ENCODE data around the gene SPAST. TPM values are rescaled to one million over a fixed set of nuclear protein-coding genes. Genes with fewer than 3 reads are reported as not detected.

The SPAST gene
- total RNA-seq, 1 experiment from 2014 or later = 16.2 TPM

DNA sequence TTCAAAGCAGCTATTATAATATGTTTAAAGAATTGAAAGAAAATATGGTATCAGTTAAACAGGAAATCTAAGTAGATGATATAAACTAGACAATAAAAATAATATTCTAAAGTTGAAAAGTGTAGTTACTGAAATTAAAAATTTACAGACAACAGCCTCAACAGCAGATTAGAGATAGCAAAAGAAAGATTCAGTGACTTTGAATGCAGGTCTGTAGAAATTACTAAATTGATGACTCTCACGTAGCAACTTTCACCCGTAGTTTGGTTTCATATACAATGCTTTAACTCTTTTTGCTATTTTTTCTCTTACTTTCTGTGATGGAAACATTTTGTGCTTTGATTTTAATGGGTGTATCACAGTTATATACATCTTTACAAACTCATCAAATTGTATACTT is 44.8 kb downstream of the SPAST start:
- Histone ChIP-seq H3K27me3 (ENCODE audit: insufficient read depth, low read length) (no peaks in the 10 kb centered on the region), H3K9ac (ENCODE audit: low read length) (no peak overlapping the region), H3K4me2 (ENCODE audit: low read length) (no peak overlapping the region), H3K9me3 (ENCODE audit: control insufficient read depth in 1 of 2, insufficient read depth in 1 of 2, low read depth in 1 of 2, low read length in 2 of 2) (no peaks in the 10 kb centered on the region), H3K36me3 (ENCODE audit: control insufficient read depth in 1 of 2, insufficient read depth in 2 of 2, low read length in 2 of 2) (no peaks in the 10 kb centered on the region), H2AFZ (ENCODE audit: low read depth, low read length, poor library complexity, severe bottlenecking) (no peak overlapping the region), H3K4me1 (ENCODE audit: control insufficient read depth in 1 of 2, insufficient read depth in 2 of 2, low read length in 2 of 2) (no peaks in the 10 kb centered on the region), H3K79me2 (ENCODE audit: insufficient read depth, low read length) (no peaks in the 10 kb centered on the region), H3K4me3 (replicated peaks in 1 of 2; ENCODE audit: low read depth in 1 of 2, low read length in 2 of 2) (no peak overlapping the region), H3K9me2 (ENCODE audit: insufficient read depth) (no peaks in the 10 kb centered on the region), H4K20me1 (ENCODE audit: insufficient read depth) (no peaks in the 10 kb centered on the region), H3K27ac (ENCODE audit: low read depth, low read length) (no peak overlapping the region)
- ChIA-PET RAD21 (ENCODE audit: low non-redundant PET in 1 of 2, low total read pairs in 2 of 2, uncharacterized antibody in 2 of 2, unreplicated experiment in 2 of 2) (no interaction called here), POLR2A (no interaction called here), CTCF (no interaction called here)
- DNase-seq (ENCODE audit: low read depth, low spot score) = no peak
- ATAC-seq = no peak
- intact Hi-C loops (cut with micrococcal nuclease) = no loop called here
- TF ChIP-seq MAX (IDR thresholded peaks at IDR 0.05) = no peak
- no peak for TF ChIP-seq ZBTB33 (IDR thresholded peaks at IDR 0.05; ENCODE audit: extremely low read depth, insufficient replicate concordance, low read length)
- TF ChIP-seq EZH2 (IDR thresholded peaks at IDR 0.05) = no peak
- TF ChIP-seq CTCF (IDR thresholded peaks at IDR 0.05 in 2 of 3, conservative IDR thresholded peaks at IDR 0.05 in 1 of 3; ENCODE audit: borderline replicate concordance in 1 of 3, insufficient read depth in 1 of 3, low read depth in 2 of 3, low read length in 2 of 3) = no peak
- no peak for TF ChIP-seq SRF (IDR thresholded peaks at IDR 0.05; ENCODE audit: low read depth)
- TF ChIP-seq ZNF274 (IDR thresholded peaks at IDR 0.05; ENCODE audit: low read depth, low read length) = no peak
- TF ChIP-seq ELF1 (IDR thresholded peaks at IDR 0.05; ENCODE audit: borderline replicate concordance, low read depth) = no peak
- no peak for TF ChIP-seq EGR1 (IDR thresholded peaks at IDR 0.05; ENCODE audit: low read depth)
- TF ChIP-seq RAD21 (IDR thresholded peaks at IDR 0.05; ENCODE audit: low read depth) = no peak
- TF ChIP-seq ATF3 (IDR thresholded peaks at IDR 0.05) = no peak
- TF ChIP-seq, protein P1, sequence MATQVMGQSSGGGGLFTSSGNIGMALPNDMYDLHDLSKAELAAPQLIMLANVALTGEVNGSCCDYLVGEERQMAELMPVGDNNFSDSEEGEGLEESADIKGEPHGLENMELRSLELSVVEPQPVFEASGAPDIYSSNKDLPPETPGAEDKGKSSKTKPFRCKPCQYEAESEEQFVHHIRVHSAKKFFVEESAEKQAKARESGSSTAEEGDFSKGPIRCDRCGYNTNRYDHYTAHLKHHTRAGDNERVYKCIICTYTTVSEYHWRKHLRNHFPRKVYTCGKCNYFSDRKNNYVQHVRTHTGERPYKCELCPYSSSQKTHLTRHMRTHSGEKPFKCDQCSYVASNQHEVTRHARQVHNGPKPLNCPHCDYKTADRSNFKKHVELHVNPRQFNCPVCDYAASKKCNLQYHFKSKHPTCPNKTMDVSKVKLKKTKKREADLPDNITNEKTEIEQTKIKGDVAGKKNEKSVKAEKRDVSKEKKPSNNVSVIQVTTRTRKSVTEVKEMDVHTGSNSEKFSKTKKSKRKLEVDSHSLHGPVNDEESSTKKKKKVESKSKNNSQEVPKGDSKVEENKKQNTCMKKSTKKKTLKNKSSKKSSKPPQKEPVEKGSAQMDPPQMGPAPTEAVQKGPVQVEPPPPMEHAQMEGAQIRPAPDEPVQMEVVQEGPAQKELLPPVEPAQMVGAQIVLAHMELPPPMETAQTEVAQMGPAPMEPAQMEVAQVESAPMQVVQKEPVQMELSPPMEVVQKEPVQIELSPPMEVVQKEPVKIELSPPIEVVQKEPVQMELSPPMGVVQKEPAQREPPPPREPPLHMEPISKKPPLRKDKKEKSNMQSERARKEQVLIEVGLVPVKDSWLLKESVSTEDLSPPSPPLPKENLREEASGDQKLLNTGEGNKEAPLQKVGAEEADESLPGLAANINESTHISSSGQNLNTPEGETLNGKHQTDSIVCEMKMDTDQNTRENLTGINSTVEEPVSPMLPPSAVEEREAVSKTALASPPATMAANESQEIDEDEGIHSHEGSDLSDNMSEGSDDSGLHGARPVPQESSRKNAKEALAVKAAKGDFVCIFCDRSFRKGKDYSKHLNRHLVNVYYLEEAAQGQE (IDR thresholded peaks at IDR 0.05; ENCODE audit: low read depth) = no peak
- no peak for TF ChIP-seq SP1 (IDR thresholded peaks at IDR 0.05; ENCODE audit: low read depth)
- no peak for TF ChIP-seq SIN3A (IDR thresholded peaks at IDR 0.05; ENCODE audit: low read depth)
- TF ChIP-seq EZH2phosphoT487 (IDR thresholded peaks at IDR 0.05; ENCODE audit: borderline replicate concordance) = no peak
- TF ChIP-seq CBX3 (IDR thresholded peaks at IDR 0.05; ENCODE audit: low read depth) = no peak
- no peak for TF ChIP-seq FOSL1 (IDR thresholded peaks at IDR 0.05; ENCODE audit: low read depth)
- no peak for TF ChIP-seq POLR2A (IDR thresholded peaks at IDR 0.05; ENCODE audit: borderline replicate concordance, extremely low read depth, insufficient read depth, insufficient read length)
- TF ChIP-seq JUND (IDR thresholded peaks at IDR 0.05) = no peak
- no TSS peak for BruUV-seq (replicated peaks)

All from HCT116 (cell line).